CD4-positive, alpha-beta T cell (primary cell): ENCODE results near the gene BCAS2. TPM values are rescaled to one million over a fixed set of nuclear protein-coding genes. Genes with fewer than 3 reads are reported as not detected.

Source experiments
- ATAC-seq: fragments of 200-7000 bp; cut with Tn5 transposase; one replicate; pipeline ENCODE4 v1.10.0; 2022; ENCODE audit warnings: mild to moderate bottlenecking; ENCODE audit not compliant: poor library complexity
- CTCF ChIA-PET: fragments of 350-600 bp; sonication (Branson Sonifier 250); formaldehyde crosslinking; loops from one replicate; lab custom pipeline; 2021; ENCODE audit warnings: antibody characterized with exemption, inconsistent platforms; lab: Charles Lee
- POLR2A ChIA-PET: fragments of 350-600 bp; sonication (Branson Sonifier 250); formaldehyde crosslinking; loops from one replicate; lab custom pipeline; 2021; ENCODE audit warnings: antibody characterized with exemption, inconsistent platforms; lab: Charles Lee
- DNase-seq, 14 experiments: peaks; one replicate each; pipeline ENCODE4 v3.0.0-alpha.2; 2013 to 2020; ENCODE audit warnings: mixed read lengths in 2 of 14
- H3K27ac ChIP-seq, 2 donors: one replicate each; pipeline versions ENCODE4 v1.5.1 to v1.7.0; 2013; ENCODE audit warnings: low read length in 2 of 2, low read depth in 1 of 2, mild to moderate bottlenecking in 1 of 2
- H3K27me3 ChIP-seq, 2 experiments: 1 replicate in 1 of 2; 2 replicates in 1 of 2; pipeline versions ENCODE4 v1.6.1 to v1.7.0; 2013; ENCODE audit warnings: low read length in 2 of 2, control low read depth in 1 of 2, mild to moderate bottlenecking in 1 of 2, moderate library complexity in 1 of 2; ENCODE audit not compliant: insufficient read depth in 2 of 2, control insufficient read depth in 1 of 2
- H3K36me3 ChIP-seq: one replicate; pipeline ENCODE4 v1.6.1; 2013; ENCODE audit warnings: low read length, control low read depth; ENCODE audit not compliant: insufficient read depth
- H3K4me1 ChIP-seq: one replicate; pipeline ENCODE4 v1.6.1; 2013; ENCODE audit warnings: low read length, control low read depth; ENCODE audit not compliant: insufficient read depth
- H3K4me3 ChIP-seq: one replicate; pipeline ENCODE4 v1.5.1; 2013; ENCODE audit warnings: mild to moderate bottlenecking, low read length, moderate library complexity
- H3K9me3 ChIP-seq, 2 experiments: 1 replicate in 1 of 2; 2 replicates in 1 of 2; pipeline versions ENCODE4 v1.6.1 to v1.7.0; 2013; ENCODE audit warnings: low read length in 2 of 2, mild to moderate bottlenecking in 2 of 2, control low read depth in 1 of 2, moderate library complexity in 1 of 2; ENCODE audit not compliant: control insufficient read depth in 1 of 2, insufficient read depth in 1 of 2
- H3K27ac Mint-ChIP-seq: one replicate; pipeline ENCODE4 v1.8.0; 2020; ENCODE audit warnings: mixed read lengths
- H3K27me3 Mint-ChIP-seq: one replicate; pipeline ENCODE4 v1.8.0; 2021; ENCODE audit warnings: mixed read lengths
- H3K36me3 Mint-ChIP-seq: one replicate; pipeline ENCODE4 v1.8.0; 2021; ENCODE audit warnings: low read depth, mixed read lengths
- H3K4me1 Mint-ChIP-seq: one replicate; pipeline ENCODE4 v1.8.0; 2021; ENCODE audit warnings: low read depth, mixed read lengths
- H3K4me3 Mint-ChIP-seq: one replicate; pipeline ENCODE4 v1.8.0; 2020; ENCODE audit warnings: mild to moderate bottlenecking, mixed read lengths
- H3K9me3 Mint-ChIP-seq: one replicate; pipeline ENCODE4 v1.8.0; 2020; ENCODE audit warnings: mixed read lengths
- CTCF ChIP-seq: fragments of 200-600 bp; IDR thresholded peaks from one replicate; pipeline ENCODE4 v1.8.0; 2022; ENCODE audit warnings: antibody characterized with exemption, mild to moderate bottlenecking
- intact Hi-C, 2 experiments: fragments of 100-400 bp; cut with DNase I in 1 of 2; cut with micrococcal nuclease in 1 of 2; formaldehyde crosslinking; loops; one replicate each; pipeline versions ENCODE4 v1.15.1 to v1.9.0; 2023 to 2025; cut with DNase I, micrococcal nuclease
- polyA plus RNA-seq, 2 donors: library from polyadenylated mRNA; unstranded; fragments of 120-200 nt; gene quantifications; one replicate each; pipeline ENCODE4 v1.2.1, GENCODE V29; 2013
- total RNA-seq, 174 experiments: library from RNA in 2 of 174; stranded (reverse) in 2 of 174; gene quantifications; one replicate each; pipeline ENCODE4 v1.2.3 and lab custom pipeline; 2021 to 2026

The BCAS2 gene
- total RNA-seq, result 100 to 1,000 TPM; 109 to 111 TPM
- polyA plus RNA-seq (2013, experiment 1 of 2), result 32.2 TPM
- polyA plus RNA-seq (2013, experiment 2 of 2), result 62.0 TPM
- 28.9 to 196 (median 61.8) reads per million in 172 experiments for total RNA-seq (lab: John Stamatoyannopoulos, UW)

- Mint-ChIP-seq H3K36me3 (peaks cover 48% of the 10 kb centered on the region), H3K4me1 (peaks cover 48% of the 10 kb centered on the region), H3K9me3 (no peaks in the 10 kb centered on the region), H3K27me3 (no peaks in the 10 kb centered on the region), H3K4me3 (peak within 1 kb of the TSS; percentile 95), H3K27ac (peak within 1 kb of the TSS; percentile 97)
- H3K27me3 ChIP-seq, result no peaks in the 10 kb centered on the region
- ATAC-seq (peak; percentile 92), DNase-seq (peak; percentile 88 to 99 (median 92))
- peak within 1 kb of the TSS; percentile 86 for H3K4me3 ChIP-seq
- CTCF ChIA-PET, result interaction anchor here (1.3 kb wide), 1 partner anchor 139 kb away, joined by 4 read pairs; no protein-coding TSS in a partner anchor
- peak within 1 kb of the TSS; percentile 82 to 97 for H3K27ac ChIP-seq
- intact Hi-C loops, result loop anchor here (1.0 to 10.0 kb wide), 11 partner anchors 70 to 1197 kb away; partner anchors contain the start of genes NRAS (in 2 of the 2), TRIM33 (in 2 of the 2), CSDE1 (in 1 of the 2) and DENND2C (in 1 of the 2)
- POLR2A ChIA-PET, result interaction anchor here (0.6 to 2.7 kb wide), 10 partner anchors 71 to 770 kb away, joined by 3 to 37 read pairs (median 4); partner anchors contain the start of genes CSDE1, DENND2C, NRAS and RSBN1
- no peak for TF ChIP-seq CTCF
- H3K4me1 ChIP-seq, result peaks cover 26% of the 10 kb centered on the region
- H3K36me3 ChIP-seq, result peaks cover 31% of the 10 kb centered on the region
- no peaks in the 10 kb centered on the region for H3K9me3 ChIP-seq
These were observed at the start of gene BCAS2 for GRCh38 chr1:114581335-114582287. Gene BCAS2 (minus strand): TSS chr1:114581615. CDS start chr1:114581591, 24 bp downstream.

- H3K4me1 Mint-ChIP-seq, result no peaks in the 10 kb centered on the region
- ChIA-PET CTCF (no interaction called here), POLR2A (no interaction called here)
- Histone ChIP-seq H3K4me3 (no peak overlapping the region), H3K27me3 (no peaks in the 10 kb centered on the region), H3K36me3 (no peaks in the 10 kb centered on the region), H3K4me1 (no peaks in the 10 kb centered on the region), H3K27ac (no peak overlapping the region), H3K9me3 (peaks cover 0 to 5% of the 10 kb centered on the region in 2 experiments)
- ATAC-seq, result no peak
- peaks cover 26% of the 10 kb centered on the region for H3K27me3 Mint-ChIP-seq
- H3K27ac Mint-ChIP-seq, result no peak overlapping the region
- intact Hi-C loops, result no loop called here
- TF ChIP-seq CTCF, result no peak
- H3K9me3 Mint-ChIP-seq, result peaks cover 6% of the 10 kb centered on the region
- DNase-seq, result no peak
- peaks cover 6% of the 10 kb centered on the region for H3K36me3 Mint-ChIP-seq
- H3K4me3 Mint-ChIP-seq, result no peak overlapping the region
These were observed 45.7 kb upstream of the BCAS2 start for GRCh38 chr1:114627107-114627506.

GRCh38 chr1:114623364-114623763 is 41.9 kb upstream of the BCAS2 start:
- H3K4me3 ChIP-seq, result no peak overlapping the region
- TF ChIP-seq CTCF, result no peak
- Mint-ChIP-seq H3K9me3 (no peaks in the 10 kb centered on the region), H3K27ac (no peak overlapping the region), H3K4me1 (no peaks in the 10 kb centered on the region), H3K4me3 (no peak overlapping the region), H3K27me3 (peaks cover 8% of the 10 kb centered on the region), H3K36me3 (no peaks in the 10 kb centered on the region)
- no peak for DNase-seq
- H3K36me3 ChIP-seq, result no peaks in the 10 kb centered on the region
- no peak for ATAC-seq
- ChIA-PET CTCF (no interaction called here), POLR2A (no interaction called here)
- no peaks in the 10 kb centered on the region for H3K27me3 ChIP-seq
- no peaks in the 10 kb centered on the region for H3K9me3 ChIP-seq
- no peak overlapping the region for H3K27ac ChIP-seq
- intact Hi-C loops, result no loop called here
- H3K4me1 ChIP-seq, result no peaks in the 10 kb centered on the region
